H9 (cell line): Measurements from ENCODE around the gene ZMYND11. TPM values are rescaled to one million over a fixed set of nuclear protein-coding genes. Genes with fewer than 3 reads are reported as not detected.

Experiments
- DNase-seq: peaks from one replicate; pipeline ENCODE4 v3.0.0-alpha.2; 2017
- H2AFZ ChIP-seq: one replicate; pipeline ENCODE4 v1.6.1; 2013; ENCODE audit warnings: mild to moderate bottlenecking, low read length, control low read depth, moderate library complexity
- H2AK5ac ChIP-seq: 2 replicates; pipeline ENCODE4 v1.6.1; 2013; ENCODE audit warnings: low read length, control low read depth, mixed read lengths; ENCODE audit not compliant: insufficient read length
- H2BK120ac ChIP-seq: one replicate; pipeline ENCODE4 v1.6.1; 2013; ENCODE audit warnings: low read depth, mild to moderate bottlenecking, low read length, control low read depth, inconsistent platforms; ENCODE audit not compliant: poor library complexity, severe bottlenecking
- H2BK12ac ChIP-seq: 2 replicates; pipeline ENCODE4 v1.6.1; 2013; ENCODE audit warnings: low read length, control low read depth, mixed read lengths, low read depth; ENCODE audit not compliant: insufficient read length
- H2BK15ac ChIP-seq: 2 replicates; pipeline ENCODE4 v1.6.1; 2013; ENCODE audit warnings: low read depth, low read length, control low read depth
- H2BK20ac ChIP-seq: one replicate; pipeline ENCODE4 v1.6.1; 2013; ENCODE audit warnings: low read depth, mild to moderate bottlenecking, low read length, control low read depth, inconsistent platforms; ENCODE audit not compliant: poor library complexity, severe bottlenecking
- H2BK5ac ChIP-seq: 2 replicates; pipeline ENCODE4 v1.6.1; 2013; ENCODE audit warnings: low read length, control low read depth, mixed read lengths; ENCODE audit not compliant: insufficient read length
- H3K14ac ChIP-seq: 2 replicates; pipeline ENCODE4 v1.6.1; 2013; ENCODE audit warnings: low read length, control low read depth; ENCODE audit not compliant: insufficient read depth
- H3K18ac ChIP-seq: 2 replicates; pipeline ENCODE4 v1.6.1; 2013; ENCODE audit warnings: low read depth, mild to moderate bottlenecking, mixed read lengths, low read length, control low read depth; ENCODE audit not compliant: insufficient read length
- H3K23ac ChIP-seq: 2 replicates; pipeline ENCODE4 v1.6.1; 2013; ENCODE audit warnings: low read length, control low read depth, mixed read lengths, low read depth; ENCODE audit not compliant: insufficient read length
- H3K23me2 ChIP-seq: 2 replicates; pipeline ENCODE4 v1.6.1; 2013; ENCODE audit warnings: low read depth, mild to moderate bottlenecking, mixed read lengths, low read length, control low read depth; ENCODE audit not compliant: insufficient read length, poor library complexity, severe bottlenecking
- H3K27ac ChIP-seq: 2 replicates; pipeline ENCODE4 v1.5.1; 2013; ENCODE audit warnings: low read length, control low read depth, mixed read lengths, low read depth; ENCODE audit not compliant: insufficient read length
- H3K27me3 ChIP-seq: 2 replicates; pipeline ENCODE4 v1.6.1; 2013; ENCODE audit warnings: low read length, control low read depth, inconsistent platforms; ENCODE audit not compliant: insufficient read depth
- H3K4ac ChIP-seq: 2 replicates; pipeline ENCODE4 v1.6.1; 2013; ENCODE audit warnings: low read depth, mild to moderate bottlenecking, control low read depth, inconsistent platforms, low read length, moderate library complexity
- H3K4me1 ChIP-seq: 2 replicates; pipeline ENCODE4 v1.6.1; 2013; ENCODE audit warnings: low read length, control low read depth, inconsistent platforms; ENCODE audit not compliant: insufficient read depth
- H3K4me2 ChIP-seq: 2 replicates; pipeline ENCODE4 v1.6.1; 2013; ENCODE audit warnings: low read length, control low read depth, mixed read lengths; ENCODE audit not compliant: insufficient read length, insufficient read depth
- H3K56ac ChIP-seq: 2 replicates; pipeline ENCODE4 v1.6.1; 2013; ENCODE audit warnings: low read depth, mild to moderate bottlenecking, mixed read lengths, low read length, control low read depth; ENCODE audit not compliant: insufficient read length
- H3K79me1 ChIP-seq: 2 replicates; pipeline ENCODE4 v1.6.1; 2013; ENCODE audit warnings: low read depth, mild to moderate bottlenecking, moderate library complexity, low read length, control low read depth, inconsistent platforms; ENCODE audit not compliant: insufficient read depth, poor library complexity, severe bottlenecking
- H3K79me2 ChIP-seq: 2 replicates; pipeline ENCODE4 v1.6.1; 2013; ENCODE audit warnings: low read length, control low read depth, inconsistent platforms; ENCODE audit not compliant: insufficient read depth
- H3K9ac ChIP-seq: 2 replicates; pipeline ENCODE4 v1.6.1; 2013; ENCODE audit warnings: low read length, control low read depth, mixed read lengths; ENCODE audit not compliant: insufficient read length; ENCODE audit errors: extremely low read depth
- H3K9me3 ChIP-seq: one replicate; pipeline ENCODE4 v1.6.1; 2013; ENCODE audit warnings: low read depth, low read length, inconsistent platforms; ENCODE audit not compliant: control insufficient read depth
- H3T11ph ChIP-seq: one replicate; pipeline ENCODE4 v1.6.1; 2013; ENCODE audit warnings: mild to moderate bottlenecking, low read length, control low read depth, inconsistent platforms
- H4K20me1 ChIP-seq: one replicate; pipeline ENCODE4 v1.6.1; 2013; ENCODE audit not compliant: control insufficient read depth, insufficient read length, insufficient read depth
- H4K5ac ChIP-seq: 2 replicates; pipeline ENCODE4 v1.6.1; 2013; ENCODE audit warnings: low read depth, mild to moderate bottlenecking, mixed read lengths, low read length, control low read depth; ENCODE audit not compliant: insufficient read length
- H4K8ac ChIP-seq: replicated peaks from 2 replicates; pipeline ENCODE4 v1.6.1; 2013; ENCODE audit warnings: low read length, control low read depth, mixed read lengths, low read depth; ENCODE audit not compliant: insufficient read length
- H4K91ac ChIP-seq: 2 replicates; pipeline ENCODE4 v1.6.1; 2013; ENCODE audit warnings: low read depth, mild to moderate bottlenecking, moderate library complexity, mixed read lengths, low read length, control low read depth; ENCODE audit not compliant: insufficient read length
- H3K27ac Mint-ChIP-seq, 3 experiments: 2 replicates in 2 of 3; 3 replicates in 1 of 3; pipeline ENCODE4 v1.8.0; 2020 to 2021; ENCODE audit warnings: mixed read lengths in 3 of 3, mild to moderate bottlenecking in 1 of 3, moderate library complexity in 1 of 3
- H3K27me3 Mint-ChIP-seq: 2 replicates; pipeline ENCODE4 v1.8.0; 2021; ENCODE audit warnings: low read depth, mild to moderate bottlenecking, moderate library complexity, mixed read lengths
- H3K36me3 Mint-ChIP-seq, 3 experiments: 2 replicates in 2 of 3; 3 replicates in 1 of 3; pipeline ENCODE4 v1.8.0; 2020 to 2021; ENCODE audit warnings: low read depth in 3 of 3, mixed read lengths in 3 of 3; ENCODE audit not compliant: insufficient read depth in 1 of 3
- H3K4me1 Mint-ChIP-seq, 2 experiments: 2 replicates each; pipeline ENCODE4 v1.8.0; 2020; ENCODE audit warnings: mixed read lengths in 2 of 2
- H3K4me3 Mint-ChIP-seq, 2 experiments: 2 replicates in 1 of 2; 3 replicates in 1 of 2; pipeline ENCODE4 v1.8.0; 2020 to 2021; ENCODE audit warnings: mild to moderate bottlenecking in 2 of 2, mixed read lengths in 2 of 2, moderate library complexity in 1 of 2
- H3K9me3 Mint-ChIP-seq, 2 experiments: 2 replicates in 1 of 2; 3 replicates in 1 of 2; pipeline ENCODE4 v1.8.0; 2020; ENCODE audit warnings: mild to moderate bottlenecking in 2 of 2, mixed read lengths in 2 of 2, moderate library complexity in 1 of 2
- CTCF ChIP-seq: fragments of 200-600 bp; sonication (generic); conservative IDR thresholded peaks from 3 replicates; pipeline ENCODE4 v1.8.0; 2021; ENCODE audit warnings: antibody characterized with exemption, mild to moderate bottlenecking
- WGBS: extraction: QIAGEN DNeasy Blood & Tissue Kit; methylation state at CpG from one replicate; pipeline ENCODE4 v1.1.7; 2013; ENCODE audit warnings: missing lambda C conversion rate, low lambda C conversion rate, mixed read lengths; ENCODE audit not compliant: insufficient read length; ENCODE audit errors: extremely low coverage; 5-methylcytosine and 5-hydroxymethylcytosine counted together
- total RNA-seq: library from RNA; stranded (reverse); gene quantifications from 2 replicates; pipeline ENCODE4 v1.2.1, GENCODE V29; 2021

ZMYND11 gene
- total RNA-seq, 1 experiment from 2014 or later = 33.7 TPM

GRCh38 chr10:266974-267425 is 131.7 kb downstream of the ZMYND11 start:
- Histone ChIP-seq H3K18ac (no peak overlapping the region), H2BK5ac (no peak overlapping the region), H4K8ac (no peak overlapping the region), H3K56ac (no peak overlapping the region), H3K4me1 (peaks cover 2% of the 10 kb centered on the region; the same call in 1 of the 2 replicates), H4K5ac (no peak overlapping the region), H3K27ac (no peak overlapping the region), H2AK5ac (no peak overlapping the region), H3K4me2 (no peak overlapping the region), H3K23me2 (no peaks in the 10 kb centered on the region), H4K20me1 (no peaks in the 10 kb centered on the region), H3K23ac (no peak overlapping the region), H2BK15ac (no peak overlapping the region), H3K79me2 (no peaks in the 10 kb centered on the region), H2AFZ (no peak overlapping the region), H3K9me3 (no peaks in the 10 kb centered on the region), H3K4ac (no peak overlapping the region), H3K79me1 (no peaks in the 10 kb centered on the region), H2BK120ac (no peak overlapping the region), H3K27me3 (no peaks in the 10 kb centered on the region), H3K14ac (no peak overlapping the region), H3K9ac (no peak overlapping the region), H4K91ac (no peak overlapping the region), H2BK12ac (no peak overlapping the region), H2BK20ac (no peak overlapping the region), H3T11ph (no peak overlapping the region)
- Mint-ChIP-seq H3K27me3 (peaks cover 2% of the 10 kb centered on the region; the same call in 1 of the 2 replicates), H3K4me3 (no peak overlapping the region), H3K36me3 (no peaks in the 10 kb centered on the region), H3K27ac (no peak overlapping the region), H3K4me1 (peaks cover 20 to 21% of the 10 kb centered on the region in 2 experiments), H3K9me3 (no peaks in the 10 kb centered on the region)
- no CpG with 5 or more reads among the region's 8 CpGs for WGBS
- TF ChIP-seq CTCF = no peak
- no peak for DNase-seq
